Measurements from ENCODE around the gene RITA1.

RITA1 gene

GRCh38 chr12:113226696-113227568, 41.4 kb downstream of the RITA1 start:
- Histone ChIP-seq H3K9me3 (ENCODE audit: low read length) (peaks cover 4% of the 10 kb centered on the region), H3K36me3 (ENCODE audit: insufficient read depth, low read length) (no peaks in the 10 kb centered on the region), H3K4me1 (ENCODE audit: insufficient read depth, low read length) (peaks cover 22% of the 10 kb centered on the region), H3K4me3 (ENCODE audit: low read length) (no peak overlapping the region), H2AFZ (ENCODE audit: low read depth, low read length) (no peak overlapping the region), H3K27me3 (ENCODE audit: insufficient read depth, low read length) (no peaks in the 10 kb centered on the region)

DNA sequence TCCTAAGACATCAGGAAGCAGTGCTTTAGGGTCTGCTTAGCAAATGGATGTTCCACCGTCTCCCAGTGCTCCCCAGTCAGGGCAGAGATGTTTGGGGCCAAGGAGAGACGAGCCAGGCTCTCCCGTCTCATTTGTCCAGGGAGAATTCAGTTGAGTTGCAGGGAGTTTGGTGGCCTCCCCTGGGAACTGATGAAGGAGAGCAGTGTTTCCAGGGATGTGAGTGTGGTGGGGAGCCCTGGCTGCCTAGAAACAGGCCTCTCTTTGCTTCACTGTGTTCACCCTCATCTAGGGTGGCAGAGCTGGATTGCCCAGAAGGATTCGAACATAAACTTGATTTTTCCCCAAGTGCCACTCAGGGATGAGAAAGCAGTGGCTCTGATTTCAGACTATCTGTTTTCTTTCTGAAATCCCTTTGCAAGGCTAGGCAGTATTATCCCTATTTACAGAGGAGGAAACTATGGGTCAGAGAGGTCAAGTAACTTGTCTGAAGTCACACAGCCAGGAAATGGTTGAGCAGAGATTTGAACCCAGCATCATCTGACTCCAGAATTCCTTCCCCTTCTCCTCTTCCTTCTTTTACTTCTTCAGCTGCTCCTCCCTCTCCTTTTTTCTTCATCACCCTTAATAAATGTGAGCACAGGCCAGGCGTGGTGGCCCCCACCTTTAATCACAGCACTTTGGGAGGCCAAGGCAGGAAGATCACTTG, 42.3 kb downstream of the RITA1 start:
- Histone ChIP-seq H2AFZ (ENCODE audit: low read depth, low read length) (no peak overlapping the region), H3K27me3 (ENCODE audit: insufficient read depth, low read length) (no peaks in the 10 kb centered on the region), H3K4me1 (ENCODE audit: insufficient read depth, low read length) (peaks cover 13% of the 10 kb centered on the region), H3K9me3 (ENCODE audit: low read length) (peaks cover 4% of the 10 kb centered on the region), H3K36me3 (ENCODE audit: insufficient read depth, low read length) (no peaks in the 10 kb centered on the region), H3K4me3 (ENCODE audit: low read length) (no peak overlapping the region)

DNA sequence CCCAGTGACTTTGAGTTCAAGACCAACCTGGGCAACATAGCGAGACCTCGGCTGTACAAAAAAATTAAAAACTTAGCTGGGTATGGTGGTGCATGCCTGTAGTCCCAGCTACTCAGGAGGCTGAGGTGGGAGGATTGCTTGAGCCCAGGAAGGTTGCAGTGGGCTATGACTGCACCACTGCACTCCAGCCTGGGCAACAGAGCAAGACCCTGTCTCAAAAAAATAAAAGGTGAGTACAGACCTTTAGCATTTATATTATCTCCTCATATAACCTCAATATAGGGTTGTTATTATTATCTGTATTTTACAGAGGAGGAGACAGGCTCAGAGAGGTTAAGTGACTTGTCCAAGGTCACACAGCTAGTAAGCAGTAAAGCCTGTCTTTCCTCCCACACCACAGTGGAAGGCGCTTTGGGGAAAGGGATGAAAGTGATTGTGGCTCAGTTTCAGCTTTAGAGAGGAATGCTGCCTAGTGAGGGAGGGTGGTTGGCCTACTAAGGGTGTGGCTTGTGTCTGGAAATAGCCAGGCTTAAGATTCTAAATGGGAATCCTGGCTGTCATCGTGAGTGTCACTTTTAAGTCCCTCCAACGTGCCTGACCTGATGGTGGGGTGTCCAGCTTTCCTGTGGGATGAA, 43.0 kb downstream of the RITA1 start:
- Histone ChIP-seq H3K4me1 (ENCODE audit: insufficient read depth, low read length) (peaks cover 8% of the 10 kb centered on the region), H3K4me3 (ENCODE audit: low read length) (no peak overlapping the region), H3K9me3 (ENCODE audit: low read length) (peaks cover 4% of the 10 kb centered on the region), H2AFZ (ENCODE audit: low read depth, low read length) (no peak overlapping the region), H3K27me3 (ENCODE audit: insufficient read depth, low read length) (no peaks in the 10 kb centered on the region), H3K36me3 (ENCODE audit: insufficient read depth, low read length) (no peaks in the 10 kb centered on the region)

- Histone ChIP-seq H2AFZ (ENCODE audit: low read depth, low read length) (no peak overlapping the region), H3K36me3 (ENCODE audit: insufficient read depth, low read length) (no peaks in the 10 kb centered on the region), H3K4me3 (ENCODE audit: low read length) (no peak overlapping the region), H3K4me1 (ENCODE audit: insufficient read depth, low read length) (peaks cover 8% of the 10 kb centered on the region), H3K27me3 (ENCODE audit: insufficient read depth, low read length) (no peaks in the 10 kb centered on the region), H3K9me3 (ENCODE audit: low read length) (peaks cover 4% of the 10 kb centered on the region)
These were observed 45.1 kb downstream of the RITA1 start for GRCh38 chr12:113230315-113231234.

- Histone ChIP-seq H3K36me3 (ENCODE audit: insufficient read depth, low read length) (no peaks in the 10 kb centered on the region), H3K4me1 (ENCODE audit: insufficient read depth, low read length) (peaks cover 8% of the 10 kb centered on the region), H2AFZ (ENCODE audit: low read depth, low read length) (no peak overlapping the region), H3K9me3 (ENCODE audit: low read length) (peaks cover 4% of the 10 kb centered on the region), H3K4me3 (ENCODE audit: low read length) (no peak overlapping the region), H3K27me3 (ENCODE audit: insufficient read depth, low read length) (no peaks in the 10 kb centered on the region)
These were observed 45.9 kb downstream of the RITA1 start for GRCh38 chr12:113231235-113232088.

GRCh38 chr12:113232089-113232839, 46.7 kb downstream of the RITA1 start:
- peaks cover 4% of the 10 kb centered on the region for H3K9me3 ChIP-seq (ENCODE audit: low read length)
- no peaks in the 10 kb centered on the region for H3K36me3 ChIP-seq (ENCODE audit: insufficient read depth, low read length)
- peaks cover 8% of the 10 kb centered on the region for H3K4me1 ChIP-seq (ENCODE audit: insufficient read depth, low read length)
- H3K27me3 ChIP-seq (ENCODE audit: insufficient read depth, low read length): no peaks in the 10 kb centered on the region
- no peak overlapping the region for H3K4me3 ChIP-seq (ENCODE audit: low read length)
- H2AFZ ChIP-seq (ENCODE audit: low read depth, low read length): no peak overlapping the region

GRCh38 chr12:113232840-113233585, 47.5 kb downstream of the RITA1 start:
- no peak overlapping the region for H2AFZ ChIP-seq (ENCODE audit: low read depth, low read length)
- no peaks in the 10 kb centered on the region for H3K36me3 ChIP-seq (ENCODE audit: insufficient read depth, low read length)
- peaks cover 8% of the 10 kb centered on the region for H3K4me1 ChIP-seq (ENCODE audit: insufficient read depth, low read length)
- no peak overlapping the region for H3K4me3 ChIP-seq (ENCODE audit: low read length)
- H3K9me3 ChIP-seq (ENCODE audit: low read length): peaks cover 4% of the 10 kb centered on the region
- H3K27me3 ChIP-seq (ENCODE audit: insufficient read depth, low read length): no peaks in the 10 kb centered on the region

GRCh38 chr12:113233967-113234366, 48.4 kb downstream of the RITA1 start:
- Histone ChIP-seq H3K9me3 (ENCODE audit: low read length) (peaks cover 4% of the 10 kb centered on the region), H3K36me3 (ENCODE audit: insufficient read depth, low read length) (no peaks in the 10 kb centered on the region), H3K27me3 (ENCODE audit: insufficient read depth, low read length) (no peaks in the 10 kb centered on the region), H3K4me3 (ENCODE audit: low read length) (no peak overlapping the region), H3K4me1 (ENCODE audit: insufficient read depth, low read length) (peaks cover 4% of the 10 kb centered on the region), H2AFZ (ENCODE audit: low read depth, low read length) (no peak overlapping the region)

- H3K27me3 ChIP-seq (ENCODE audit: insufficient read depth, low read length): no peaks in the 10 kb centered on the region
- peaks cover 4% of the 10 kb centered on the region for H3K9me3 ChIP-seq (ENCODE audit: low read length)
- H3K4me3 ChIP-seq (ENCODE audit: low read length): no peak overlapping the region
- H3K36me3 ChIP-seq (ENCODE audit: insufficient read depth, low read length): no peaks in the 10 kb centered on the region
- no peak overlapping the region for H2AFZ ChIP-seq (ENCODE audit: low read depth, low read length)
- no peaks in the 10 kb centered on the region for H3K4me1 ChIP-seq (ENCODE audit: insufficient read depth, low read length)
These were observed 49.0 kb downstream of the RITA1 start for GRCh38 chr12:113234483-113234882.

DNA sequence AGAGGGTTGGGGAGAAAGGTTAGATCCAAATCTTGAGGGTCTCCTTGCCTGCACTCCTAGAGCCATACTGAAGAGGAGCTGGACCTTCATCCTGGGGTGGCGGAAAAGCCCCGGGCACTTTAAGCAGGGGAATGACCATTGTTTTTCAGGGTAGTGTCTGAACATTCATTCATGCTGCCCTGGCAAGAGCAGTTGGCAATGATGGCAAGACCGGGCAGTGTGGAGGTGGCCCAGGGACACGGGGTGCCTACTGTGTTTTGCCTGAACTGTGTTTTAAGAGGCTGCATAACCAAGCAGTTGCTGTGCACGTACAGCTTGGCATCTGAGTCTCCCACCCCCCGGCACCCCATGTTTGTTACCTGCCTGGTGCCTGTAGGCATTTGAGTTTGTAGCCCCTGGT, 50.5 kb downstream of the RITA1 start:
- Histone ChIP-seq H3K36me3 (ENCODE audit: insufficient read depth, low read length) (no peaks in the 10 kb centered on the region), H2AFZ (ENCODE audit: low read depth, low read length) (no peak overlapping the region), H3K4me1 (ENCODE audit: insufficient read depth, low read length) (no peaks in the 10 kb centered on the region), H3K27me3 (ENCODE audit: insufficient read depth, low read length) (no peaks in the 10 kb centered on the region), H3K9me3 (ENCODE audit: low read length) (peaks cover 3% of the 10 kb centered on the region), H3K4me3 (ENCODE audit: low read length) (no peak overlapping the region)

All from neuron (in vitro differentiated cells).